AG04450 (cell line): ENCODE data around the gene TOLLIP. TPM values are rescaled to one million over a fixed set of nuclear protein-coding genes. Genes with fewer than 3 reads are reported as not detected.

Experiments
- CTCF ChIA-PET: fragments of 300-600, 350-600 bp; formaldehyde crosslinking; extraction: SDS; loops from one replicate; lab custom pipeline; 2022; ENCODE audit warnings: antibody characterized with exemption, inconsistent platforms; lab: Charles Lee
- POLR2A ChIA-PET: fragments of 350-600 bp; formaldehyde crosslinking; extraction: SDS; loops from one replicate; lab custom pipeline; 2021; ENCODE audit warnings: antibody characterized with exemption, inconsistent platforms; lab: Yijun Ruan, JAX
- DNase-seq: peaks from one replicate; pipeline ENCODE4 v3.0.0-alpha.2; 2011; ENCODE audit warnings: low read depth, low spot score
- H3K27ac ChIP-seq: one replicate; pipeline ENCODE4 v1.5.1; 2012; ENCODE audit warnings: low read depth, low read length, control low read depth
- H3K27me3 ChIP-seq: one replicate; pipeline ENCODE4 v1.6.0; 2012; ENCODE audit warnings: low read length; ENCODE audit not compliant: control insufficient read depth, insufficient read depth
- H3K4me3 ChIP-seq: 2 replicates; pipeline ENCODE4 v1.5.1; 2011; ENCODE audit warnings: mild to moderate bottlenecking, low read depth, low read length, control low read depth
- H3K9me3 ChIP-seq: 2 replicates; pipeline ENCODE4 v1.5.1; 2012; ENCODE audit warnings: low read length; ENCODE audit not compliant: control insufficient read depth, insufficient read depth
- CTCF ChIP-seq: IDR thresholded peaks from 2 replicates; pipeline ENCODE4 v1.5.1; 2011; ENCODE audit warnings: low read depth, low read length, control low read depth, inconsistent platforms
- polyA plus RNA-seq: library from polyadenylated mRNA; depleted of rRNA; stranded (reverse); fragments of >200 nt; gene quantifications from 2 replicates; pipeline ENCODE4 v1.2.3, GENCODE V29; 2011

The TOLLIP gene
- polyA plus RNA-seq, 1 experiment = 24.3 TPM

- Histone ChIP-seq H3K9me3 (peaks cover 7% of the 10 kb centered on the region; the same call in 1 of the 2 replicates), H3K27ac (no peak overlapping the region), H3K4me3 (no peak overlapping the region), H3K27me3 (no peaks in the 10 kb centered on the region)
- no peak for DNase-seq
- 0 out of 2 replicates have a peak, but pooled peaks have one; percentile 21 for TF ChIP-seq CTCF
- POLR2A ChIA-PET = no interaction called here
- CTCF ChIA-PET = interaction anchor here (0.6 kb wide), 1 partner anchor 22 kb away, joined by 3 read pairs; no protein-coding TSS in a partner anchor
Measured at GRCh38 chr11:1303126-1303821, 6.2 kb downstream of the TOLLIP start.

GRCh38 chr11:1302461-1303125, 6.8 kb downstream of the TOLLIP start:
- Histone ChIP-seq H3K27me3 (no peaks in the 10 kb centered on the region), H3K4me3 (no peak overlapping the region), H3K27ac (no peak overlapping the region), H3K9me3 (peaks cover 7% of the 10 kb centered on the region; the same call in 1 of the 2 replicates)
- ChIA-PET POLR2A (no interaction called here), CTCF (no interaction called here)
- no peak for TF ChIP-seq CTCF
- no peak for DNase-seq

GRCh38 chr11:1302041-1302460, 7.4 kb downstream of the TOLLIP start:
- no peak for TF ChIP-seq CTCF
- DNase-seq = no peak
- no peak overlapping the region for H3K27ac ChIP-seq
- CTCF ChIA-PET = no interaction called here
- POLR2A ChIA-PET = no interaction called here
- H3K4me3 ChIP-seq = no peak overlapping the region
- H3K27me3 ChIP-seq = no peaks in the 10 kb centered on the region
- peaks cover 7% of the 10 kb centered on the region; the same call in 1 of the 2 replicates for H3K9me3 ChIP-seq

- Histone ChIP-seq H3K27ac (no peak overlapping the region), H3K4me3 (no peak overlapping the region), H3K9me3 (peaks cover 7% of the 10 kb centered on the region; the same call in 1 of the 2 replicates), H3K27me3 (no peaks in the 10 kb centered on the region)
- POLR2A ChIA-PET = no interaction called here
- CTCF ChIA-PET = no interaction called here
- no peak for DNase-seq
- TF ChIP-seq CTCF = no peak
Measured at GRCh38 chr11:1301220-1302000, 8.0 kb downstream of the TOLLIP start.
